ES-I3 (cell line): ENCODE results near the gene PRAMEF18.
"Not testable (repeated sequence)": the region's sequence is repeated elsewhere in the genome, so short reads cannot be mapped to it uniquely, and the experiment has no call there.

Experiments
- H3K36me3 ChIP-seq: 2 replicates; pipeline ENCODE4 v1.6.1; 2013; ENCODE audit warnings: mild to moderate bottlenecking, low read length, control low read depth, moderate library complexity; ENCODE audit not compliant: insufficient read depth
- H3K4me1 ChIP-seq: 2 replicates; pipeline ENCODE4 v1.6.1; 2013; ENCODE audit warnings: mild to moderate bottlenecking, control low read depth, low read length; ENCODE audit not compliant: insufficient read depth
- H3K9ac ChIP-seq: 2 replicates; pipeline ENCODE4 v1.6.1; 2013; ENCODE audit warnings: low read depth, mild to moderate bottlenecking, low read length, moderate library complexity
- H3K9me3 ChIP-seq: 2 replicates; pipeline ENCODE4 v1.6.1; 2013; ENCODE audit warnings: mild to moderate bottlenecking, low read length, moderate library complexity; ENCODE audit not compliant: control insufficient read depth, insufficient read depth

Gene PRAMEF18

DNA sequence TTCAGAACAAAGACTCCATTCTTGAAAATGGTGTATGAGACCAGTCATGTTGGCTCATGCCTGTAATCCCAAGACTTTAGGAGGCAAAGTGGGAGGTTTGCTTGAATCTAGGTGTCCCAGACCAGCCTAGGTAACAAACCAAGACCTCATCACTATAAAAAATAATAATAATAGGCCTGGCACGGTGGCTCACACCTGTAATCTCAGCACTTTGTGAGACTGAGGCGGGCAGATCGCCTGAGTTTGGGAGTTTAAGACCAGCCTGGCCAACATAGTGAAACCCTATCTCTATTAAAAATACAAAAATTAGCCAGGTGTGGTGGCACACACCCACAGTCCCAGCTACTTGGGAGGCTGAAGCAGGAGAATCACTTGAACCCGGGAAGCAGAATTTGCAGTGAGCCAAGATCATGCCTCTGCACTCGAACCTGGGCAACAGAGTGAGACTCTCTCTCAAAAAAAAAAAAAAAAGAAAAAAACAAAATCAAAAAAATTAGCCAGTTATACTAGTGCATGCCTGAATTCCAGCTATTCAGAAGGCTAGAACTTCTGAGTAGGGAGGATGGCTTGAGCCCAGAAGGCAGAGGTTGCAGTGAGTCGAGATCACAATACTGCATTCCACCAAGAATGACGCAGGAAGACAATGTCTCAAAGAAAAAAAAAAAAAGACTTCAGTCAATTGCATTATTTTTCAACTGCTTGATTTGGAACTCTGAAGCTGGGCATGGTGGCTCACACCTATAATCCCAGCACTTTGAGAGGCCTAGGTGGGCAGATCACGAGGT is 1.5 kb upstream of the PRAMEF18 start:
- not testable (repeated sequence) for H3K36me3 ChIP-seq, H3K4me1 ChIP-seq, H3K9ac ChIP-seq, H3K9me3 ChIP-seq

DNA sequence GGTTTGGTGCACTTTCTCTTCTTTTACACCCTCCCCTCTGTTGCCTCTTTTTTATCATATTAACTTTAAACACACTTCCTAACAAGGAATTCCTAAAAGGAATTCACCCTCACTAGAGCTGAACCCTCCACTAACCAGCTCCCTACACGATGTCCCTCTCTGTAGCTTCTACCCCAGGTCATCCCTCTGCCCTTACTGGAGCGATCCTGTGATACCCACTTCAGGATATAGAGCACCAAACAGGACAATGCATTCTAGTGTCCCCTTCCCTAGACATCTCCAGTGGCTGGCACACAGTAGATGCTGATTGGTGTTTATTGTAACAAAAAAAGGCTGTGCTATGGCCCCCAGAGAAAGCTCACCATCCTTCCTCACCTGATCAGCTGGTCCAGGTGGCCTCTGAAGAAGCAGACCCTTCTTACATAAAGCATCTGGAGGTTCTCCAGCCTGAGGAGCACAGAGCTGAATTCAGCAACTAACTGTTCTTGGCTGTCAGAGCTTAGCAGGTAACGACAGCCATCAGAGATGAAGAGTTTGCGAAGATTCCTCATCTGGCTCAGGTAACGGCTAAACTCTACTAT is 1.4 kb downstream of the PRAMEF18 start:
- H3K36me3 ChIP-seq = no peaks in the 10 kb centered on the region
- no peaks in the 10 kb centered on the region for H3K4me1 ChIP-seq
- no peak overlapping the region for H3K9ac ChIP-seq
- H3K9me3 ChIP-seq = no peaks in the 10 kb centered on the region

DNA sequence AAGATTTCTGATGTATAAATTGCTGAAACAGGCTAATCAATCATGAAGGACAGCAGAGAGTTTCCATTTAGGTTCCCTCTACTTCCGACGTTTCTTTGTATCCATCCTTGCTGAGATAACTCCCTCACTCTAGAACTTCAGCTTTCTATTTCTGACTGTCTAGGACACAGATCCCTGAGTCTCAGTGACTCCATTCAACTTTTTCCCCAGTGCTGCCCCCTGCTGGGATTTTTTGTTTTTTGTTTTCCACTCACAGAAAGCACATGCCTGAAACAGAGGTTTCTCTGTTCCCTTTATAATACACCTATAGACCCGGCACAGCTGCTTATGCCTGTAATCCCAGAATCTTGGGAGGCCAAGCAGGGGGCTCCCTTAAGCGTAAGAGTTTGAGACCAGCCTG is 3.2 kb downstream of the PRAMEF18 start:
- H3K4me1 ChIP-seq, H3K9me3 ChIP-seq, H3K9ac ChIP-seq: not testable (repeated sequence)

DNA sequence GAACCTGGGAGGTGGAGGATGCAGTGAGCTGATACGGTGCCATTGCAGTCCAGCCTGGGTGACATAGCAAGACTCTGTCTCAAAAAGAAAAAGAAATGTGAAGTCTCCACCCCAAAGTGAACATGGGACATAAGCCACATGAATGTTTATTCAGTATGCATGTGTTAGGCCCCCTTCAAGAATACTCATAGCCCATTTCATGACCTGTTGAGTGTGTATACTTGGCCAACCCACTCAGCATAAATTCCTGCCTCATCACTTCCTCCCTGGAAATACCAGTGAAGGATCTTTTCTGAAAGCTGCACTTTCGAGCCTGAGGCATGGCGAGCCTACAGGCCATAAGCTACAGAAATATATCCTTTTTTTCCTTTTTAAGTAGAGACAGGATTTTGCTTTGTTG is 6.8 kb downstream of the PRAMEF18 start:
- not testable (repeated sequence) for H3K9ac ChIP-seq, H3K4me1 ChIP-seq, H3K36me3 ChIP-seq, H3K9me3 ChIP-seq

More for the DNA sequence above, 3.2 kb downstream of the PRAMEF18 start:
- not testable (repeated sequence) for H3K36me3 ChIP-seq

GRCh38 chr1:13216619-13217018 is 9.3 kb downstream of the PRAMEF18 start:
- not testable (repeated sequence) for H3K9ac ChIP-seq, H3K36me3 ChIP-seq, H3K9me3 ChIP-seq, H3K4me1 ChIP-seq

DNA sequence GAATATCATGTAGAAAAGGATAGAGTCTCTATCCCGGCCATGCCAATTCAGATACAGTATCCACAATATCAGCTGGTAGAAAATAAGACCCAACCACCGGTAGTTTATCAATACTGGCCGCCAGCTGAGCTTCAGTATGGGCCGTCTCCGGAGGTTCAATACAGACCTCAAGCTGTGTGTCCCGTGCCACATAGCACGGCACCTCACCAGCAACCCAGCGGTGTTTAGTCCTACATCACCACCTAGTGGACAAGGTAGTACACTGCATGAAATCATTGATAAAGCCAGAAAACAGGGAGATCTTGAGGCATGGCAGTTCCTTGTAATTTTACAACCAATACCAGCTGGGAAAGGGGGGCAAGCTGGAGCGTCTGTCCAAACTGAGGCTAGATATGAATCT is 17.2 kb downstream of the PRAMEF18 start:
- H3K9me3 ChIP-seq, H3K4me1 ChIP-seq, H3K9ac ChIP-seq, H3K36me3 ChIP-seq: not testable (repeated sequence)

DNA sequence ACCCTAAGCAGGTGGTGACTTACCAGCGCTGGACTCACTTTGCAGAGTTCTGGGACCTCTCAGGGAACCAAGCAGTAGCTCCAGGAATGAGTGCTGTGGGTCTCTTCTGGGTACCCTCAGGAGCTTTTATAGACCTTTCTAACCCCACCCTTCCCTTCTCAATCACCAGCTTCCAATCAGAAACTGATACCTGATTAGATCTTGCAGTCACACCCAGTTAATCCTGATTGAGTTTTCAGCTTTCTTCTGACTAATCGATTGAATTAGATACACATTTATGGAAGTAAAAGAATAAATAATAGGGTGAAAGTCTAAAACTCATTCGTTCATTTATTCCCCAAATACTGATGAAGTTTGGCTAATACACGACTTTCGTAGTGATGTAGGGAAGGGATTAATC is 24.6 kb downstream of the PRAMEF18 start, which contains the start of gene PRAMEF13:
Gene PRAMEF13 (minus strand): TSS at position 101 of the 400 bp plus-strand sequence. CDS start 1,820 bp downstream, outside the sequence.
- H3K4me1 ChIP-seq = not testable (repeated sequence)

More for the DNA sequence above, 24.6 kb downstream of the PRAMEF18 start, which contains the start of gene PRAMEF13:
- not testable (repeated sequence) for H3K36me3 ChIP-seq, H3K9ac ChIP-seq, H3K9me3 ChIP-seq
